ENCODE results near the gene ARID3C.

The ARID3C gene

GRCh38 chr9:34628656-34629490 lies at the start of gene ARID3C:
Gene ARID3C (minus strand): TSS chr9:34629066. CDS start chr9:34628014, 1,052 bp downstream.
- DNase-seq (ENCODE audit: low read depth) = no peak
- H3K4me3 ChIP-seq (ENCODE audit: low read depth, low read length) = peak within 1 kb of the TSS; percentile 25
- in situ Hi-C loops (cut with HindIII; ENCODE audit: low sequenced_read_pairs) = loop anchor here (5.0 kb wide), 1 partner anchor 47 kb away; no protein-coding TSS in a partner anchor
- no peak for TF ChIP-seq CTCF (IDR thresholded peaks at IDR 0.05; ENCODE audit: low read depth, low read length, missing control alignments)

DNA sequence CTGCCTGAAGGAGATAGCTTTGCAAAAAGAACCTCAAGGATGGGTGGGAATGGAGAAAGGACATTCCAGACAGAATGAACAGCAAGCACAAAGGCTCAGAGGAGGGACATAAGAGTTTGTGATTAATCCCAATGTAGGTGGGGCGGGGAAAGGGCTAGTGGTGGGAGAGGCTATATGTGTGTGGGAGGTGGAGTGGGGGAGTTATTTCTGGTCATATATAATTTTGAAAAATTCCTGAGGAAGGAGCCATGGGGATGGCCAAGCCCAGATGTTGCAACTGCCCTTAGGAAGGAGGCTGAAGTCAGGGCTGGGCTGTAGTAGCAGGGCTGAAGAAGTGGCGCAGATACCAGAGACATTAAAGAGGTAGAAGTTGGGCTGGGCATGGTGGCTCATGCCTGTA lies 47.0 kb upstream of the ARID3C start:
- DNase-seq (ENCODE audit: low read depth) = no peak
- no peak overlapping the region for H3K4me3 ChIP-seq (ENCODE audit: low read depth, low read length)
- in situ Hi-C loops (cut with HindIII; ENCODE audit: low sequenced_read_pairs) = no loop called here
- TF ChIP-seq CTCF (IDR thresholded peaks at IDR 0.05; ENCODE audit: low read depth, low read length, missing control alignments) = no peak

DNA sequence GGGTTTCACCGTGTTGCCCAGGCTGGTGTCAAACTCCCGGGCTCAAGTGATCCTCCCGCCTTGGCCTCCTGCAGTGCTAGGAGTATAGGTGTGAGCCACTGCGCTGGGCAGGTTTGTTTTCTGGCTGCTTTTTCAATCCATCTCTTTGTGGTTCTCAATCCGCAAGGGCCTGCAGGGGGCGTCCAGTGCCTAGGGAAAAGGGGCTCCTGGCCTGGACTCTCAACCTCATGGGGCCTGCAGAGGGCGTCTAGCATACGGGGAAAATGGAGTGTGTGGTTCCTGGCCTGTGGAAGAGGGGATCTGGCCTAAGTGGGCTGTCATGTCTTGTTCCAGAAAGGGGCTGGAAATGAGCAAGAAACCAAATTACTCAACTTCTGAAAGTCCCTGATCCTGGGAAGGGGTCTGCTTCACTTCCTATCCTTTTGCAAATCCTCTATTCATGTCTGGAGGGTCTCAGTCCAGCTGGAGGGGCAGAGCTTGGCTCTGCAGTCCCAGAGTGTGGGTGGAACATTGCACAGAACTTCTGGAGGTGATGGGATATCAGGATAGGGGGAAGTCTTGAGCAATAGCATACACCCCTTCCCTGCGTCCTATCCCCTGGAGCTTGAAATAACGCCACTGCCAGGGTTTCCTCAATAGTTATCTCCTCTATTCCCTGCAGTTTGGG lies 46.3 kb upstream of the ARID3C start:
- in situ Hi-C loops (cut with HindIII; ENCODE audit: low sequenced_read_pairs) = no loop called here
- peak; percentile 29 for DNase-seq (ENCODE audit: low read depth)
- H3K4me3 ChIP-seq (ENCODE audit: low read depth, low read length) = no peak overlapping the region
- peak; percentile 81 for TF ChIP-seq CTCF (IDR thresholded peaks at IDR 0.05; ENCODE audit: low read depth, low read length, missing control alignments)

- no peak for DNase-seq (ENCODE audit: low read depth)
- in situ Hi-C loops (cut with HindIII; ENCODE audit: low sequenced_read_pairs) = no loop called here
- no peak for TF ChIP-seq CTCF (IDR thresholded peaks at IDR 0.05; ENCODE audit: low read depth, low read length, missing control alignments)
- H3K4me3 ChIP-seq (ENCODE audit: low read depth, low read length) = no peak overlapping the region
Observed at GRCh38 chr9:34674440-34674839, 45.6 kb upstream of the ARID3C start.

DNA sequence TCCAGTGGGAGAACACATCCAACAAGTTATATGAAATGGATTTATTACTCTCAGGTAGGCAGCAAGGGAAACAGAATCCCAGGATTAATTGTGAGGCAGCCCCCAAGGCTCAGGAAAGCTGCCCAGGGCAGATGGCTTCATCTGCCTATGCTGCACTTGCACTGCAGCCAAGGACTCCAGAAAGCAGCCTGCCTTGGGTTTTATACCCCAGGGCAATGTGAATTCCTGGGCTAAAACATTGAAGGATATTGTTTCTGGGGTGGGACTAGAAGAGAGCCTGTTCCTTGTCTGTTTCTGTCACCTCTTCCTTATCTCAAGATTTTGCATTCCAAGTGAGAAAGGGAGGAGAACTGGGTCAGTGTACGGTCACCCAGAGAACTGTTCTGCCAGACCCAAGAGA lies 42.4 kb upstream of the ARID3C start:
- DNase-seq (ENCODE audit: low read depth) = no peak
- in situ Hi-C loops (cut with HindIII; ENCODE audit: low sequenced_read_pairs) = no loop called here
- no peak overlapping the region for H3K4me3 ChIP-seq (ENCODE audit: low read depth, low read length)
- TF ChIP-seq CTCF (IDR thresholded peaks at IDR 0.05; ENCODE audit: low read depth, low read length, missing control alignments) = no peak

DNA sequence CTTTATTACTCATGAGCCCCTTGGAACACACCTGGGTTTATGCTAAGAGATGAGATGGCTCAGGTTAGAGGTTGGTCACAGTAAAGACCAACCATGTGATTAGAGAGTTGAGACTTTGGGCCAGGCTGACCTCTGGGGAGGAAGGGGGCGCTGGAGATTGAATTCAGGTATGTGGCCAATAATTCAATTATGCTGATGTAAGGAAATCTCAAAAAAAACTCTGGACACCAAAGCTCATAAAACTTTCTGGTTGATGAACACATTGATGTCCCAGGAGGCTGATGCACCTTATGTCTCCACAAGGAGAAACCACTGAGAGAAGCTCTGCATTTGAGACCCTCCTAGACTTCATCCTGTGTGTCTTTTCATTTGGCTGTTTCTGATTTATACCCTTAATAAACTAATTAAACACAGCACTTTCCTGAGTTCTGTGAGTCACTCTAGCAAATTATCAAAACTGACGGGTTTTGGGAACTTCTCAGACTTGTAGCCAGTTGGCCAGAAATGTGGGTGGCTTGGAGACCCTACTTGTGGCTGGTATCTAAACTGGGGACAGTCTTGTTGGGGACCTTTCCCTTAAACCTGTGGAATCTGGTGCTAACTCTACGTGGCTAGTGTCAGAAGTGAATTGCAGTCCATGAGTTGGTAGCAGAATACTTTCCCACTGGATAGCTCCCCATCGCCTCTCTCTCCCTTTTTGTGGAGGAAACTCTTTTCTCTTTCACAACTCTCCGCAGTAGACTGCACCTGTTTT lies 41.1 kb upstream of the ARID3C start:
- DNase-seq (ENCODE audit: low read depth) = no peak
- no peak overlapping the region for H3K4me3 ChIP-seq (ENCODE audit: low read depth, low read length)
- in situ Hi-C loops (cut with HindIII; ENCODE audit: low sequenced_read_pairs) = no loop called here
- no peak for TF ChIP-seq CTCF (IDR thresholded peaks at IDR 0.05; ENCODE audit: low read depth, low read length, missing control alignments)

Data from astrocyte of the cerebellum (primary cell).